Measurements from ENCODE around the gene SEC16B.

Gene SEC16B

DNA sequence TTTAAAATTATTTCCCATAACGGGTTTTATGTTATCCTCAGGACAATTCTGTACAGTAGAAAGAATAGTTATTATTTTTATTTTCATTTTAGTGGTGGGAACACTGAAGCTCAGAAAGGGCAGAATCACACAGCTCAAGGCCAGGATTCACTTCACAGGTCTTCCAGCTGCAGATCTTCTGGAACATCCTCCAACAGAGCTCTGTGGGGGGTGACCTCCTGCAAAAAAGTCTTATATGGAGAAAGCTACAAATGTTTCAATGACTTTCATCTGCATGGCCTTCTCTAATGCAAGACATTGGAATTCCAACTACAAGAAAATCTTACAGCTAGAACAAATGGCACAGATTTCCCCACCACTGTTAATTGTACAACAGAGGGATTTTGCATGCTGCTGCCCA lies 64.2 kb downstream of the SEC16B start:
- DNase-seq: no peak

DNA sequence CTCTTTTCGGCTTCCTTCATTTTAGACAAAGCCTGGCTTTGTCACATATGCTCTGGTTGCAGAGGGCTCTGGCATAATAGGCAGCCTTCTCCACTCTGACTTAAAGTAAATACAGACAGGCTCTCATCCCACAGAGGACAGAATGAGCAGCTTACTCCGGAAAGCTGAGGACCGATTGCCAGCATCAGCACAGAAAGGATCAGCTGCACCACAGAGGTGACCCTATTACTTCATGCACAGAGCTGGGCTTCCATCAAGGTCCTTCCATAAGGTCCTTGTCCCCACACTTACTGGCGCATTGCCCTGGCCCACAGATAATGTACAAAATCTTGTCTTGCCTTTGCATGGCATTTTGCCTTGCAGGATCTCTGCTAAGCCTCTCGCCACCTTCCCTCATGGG lies 67.6 kb downstream of the SEC16B start:
- DNase-seq: no peak

DNA sequence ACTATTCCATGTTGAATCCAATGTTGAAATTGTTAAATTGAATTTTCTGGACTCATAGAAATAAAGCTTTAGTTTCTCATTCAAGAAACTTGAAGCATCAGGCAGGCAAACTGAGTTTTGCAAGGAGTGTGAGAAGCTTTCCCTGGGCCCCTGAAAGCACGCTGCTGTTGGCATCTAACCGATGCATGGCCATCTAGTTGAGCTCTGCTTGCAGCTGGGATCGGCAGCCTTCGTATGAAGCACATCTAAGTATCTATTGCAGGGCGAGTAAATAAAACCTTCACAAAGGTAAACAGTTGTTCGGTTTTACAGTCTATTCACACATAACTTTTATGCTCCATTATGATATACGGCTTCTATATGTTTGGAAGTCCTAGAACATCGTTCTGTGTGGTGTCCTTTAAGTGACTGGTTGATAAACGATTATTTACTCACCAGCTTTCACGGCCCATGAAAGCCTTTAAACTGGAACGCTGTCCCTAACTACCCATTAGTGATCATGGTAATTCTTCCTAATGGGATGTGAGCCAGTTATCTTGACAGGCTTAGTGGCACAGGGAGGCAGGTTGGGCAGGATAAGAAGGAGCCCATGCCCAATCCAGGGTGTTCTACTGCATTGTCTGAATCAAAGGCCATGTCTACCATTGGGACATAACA lies 71.7 kb downstream of the SEC16B start:
- no peak for DNase-seq

DNA sequence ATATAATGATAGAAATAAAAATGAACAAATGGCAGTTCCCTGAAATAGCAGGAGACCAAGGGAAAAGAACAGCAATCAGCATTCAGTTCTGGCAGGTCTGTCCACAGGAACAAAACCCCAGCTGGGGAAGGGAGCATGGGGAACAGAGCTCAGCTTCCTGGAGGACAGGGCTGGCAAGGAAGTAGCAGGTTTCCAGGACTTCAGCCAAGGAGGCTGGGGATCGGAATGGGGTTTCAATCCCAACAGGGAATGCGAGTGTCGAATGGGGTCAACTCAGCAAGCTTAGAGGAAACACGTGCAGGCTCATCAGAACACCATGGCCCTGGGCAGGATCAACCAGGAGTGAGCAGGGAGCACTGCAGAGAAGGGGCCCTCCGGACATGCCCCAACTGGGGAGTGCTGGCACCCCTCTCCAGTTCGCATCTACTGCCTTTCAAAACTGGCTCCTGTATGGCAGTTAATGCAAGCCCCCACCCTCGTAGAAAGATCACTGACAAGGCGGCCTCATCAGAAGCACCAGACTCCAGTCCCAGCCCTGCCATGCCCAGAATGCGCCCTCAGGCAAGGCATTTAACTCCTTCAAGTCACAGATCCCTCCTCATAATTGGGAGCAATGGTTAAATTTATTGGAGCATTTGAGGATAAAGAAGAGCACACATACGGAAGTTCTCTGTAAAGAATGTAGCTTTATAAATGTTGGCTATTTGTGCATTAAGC lies 72.4 kb downstream of the SEC16B start:
- DNase-seq: no peak
